Right atrium auricular region (tissue), 2 donors: ENCODE results near the gene MYBBP1A. TPM values are rescaled to one million over a fixed set of nuclear protein-coding genes. Genes with fewer than 3 reads are reported as not detected.

Source experiments
- DNase-seq: peaks from one replicate; pipeline ENCODE4 v3.0.0-alpha.2; 2019; ENCODE audit warnings: low spot score
- H3K27ac ChIP-seq, 2 donors: fragments of 200-600 bp; sonication (generic); 1 replicate in 1 of 2; 2 replicates in 1 of 2; pipeline ENCODE4 v1.5.1; 2016 to 2019
- H3K27me3 ChIP-seq, 2 donors: fragments of 200-600 bp; sonication (generic); one replicate each; pipeline versions ENCODE4 v1.5.1 to v1.6.0; 2017 to 2019
- H3K36me3 ChIP-seq: fragments of 200-600 bp; sonication (generic); one replicate; pipeline ENCODE4 v1.5.1; 2016
- H3K4me1 ChIP-seq, 2 donors: fragments of 200-600 bp; sonication (generic); one replicate each; pipeline versions ENCODE4 v1.5.1 to v1.6.0; 2017 to 2019
- H3K4me3 ChIP-seq, 2 donors: fragments of 200-600 bp; sonication (generic); 1 replicate in 1 of 2; 2 replicates in 1 of 2; pipeline ENCODE4 v1.5.1; 2017 to 2019; ENCODE audit warnings: mild to moderate bottlenecking in 1 of 2, moderate library complexity in 1 of 2
- H3K9me3 ChIP-seq, 2 donors: fragments of 200-600 bp; sonication (generic); one replicate each; pipeline ENCODE4 v1.5.1; 2019
- CTCF ChIP-seq, 2 donors: fragments of 200-600 bp; sonication (generic); IDR thresholded peaks; one replicate each; pipeline ENCODE4 v1.5.1; 2019; ENCODE audit warnings: antibody characterized with exemption in 2 of 2
- total RNA-seq, 2 donors: library from RNA; depleted of rRNA; stranded (reverse); fragments of >200 nt; gene quantifications; one replicate each; pipeline ENCODE4 v1.1.0, GENCODE V29; 2016

Gene MYBBP1A
- total RNA-seq, 2 donors from 2014 or later, result 19.6 to 25.8 TPM

DNA sequence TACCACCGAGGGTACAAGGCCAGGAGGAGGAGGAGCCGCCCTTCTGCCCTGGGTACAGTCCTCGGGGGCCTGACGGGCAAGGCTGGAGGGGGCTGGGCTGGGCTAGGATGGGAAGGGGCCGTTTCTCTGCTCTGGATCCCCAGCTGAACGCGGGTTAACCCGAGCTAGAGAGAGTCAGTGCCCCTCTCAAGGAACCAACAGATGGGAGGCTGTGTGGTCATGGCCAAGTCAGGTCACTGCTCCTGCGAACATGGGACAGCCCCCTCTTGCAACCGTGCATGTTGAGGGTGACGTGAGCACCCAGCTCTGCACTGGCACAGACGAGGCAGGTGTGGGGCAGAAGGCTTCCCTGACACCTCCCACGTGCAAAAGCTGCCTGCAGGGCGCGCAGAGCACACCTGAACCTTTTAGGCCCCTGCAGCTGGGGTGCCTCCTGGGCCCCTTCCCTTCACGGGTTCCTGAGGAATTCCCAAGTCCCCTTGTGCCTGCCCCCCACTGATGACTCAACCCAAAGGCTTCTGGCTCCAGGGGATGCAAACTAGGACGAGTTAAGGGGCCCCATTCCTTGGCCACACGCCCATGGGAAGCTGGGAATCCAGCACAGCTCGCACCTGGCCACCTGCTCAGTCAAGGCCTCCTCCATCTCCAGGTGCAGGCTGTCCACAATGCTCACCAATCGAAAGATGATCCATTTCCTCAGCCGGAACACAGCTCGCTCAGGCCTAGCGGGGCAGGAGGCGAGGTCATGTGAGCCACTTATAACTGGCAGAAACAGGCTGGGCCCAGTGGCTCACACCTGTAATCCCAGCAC lies 6.3 kb downstream of the MYBBP1A start:
- no peaks in the 10 kb centered on the region for H3K27me3 ChIP-seq
- DNase-seq, result no peak
- no peak overlapping the region for H3K27ac ChIP-seq
- no peak for TF ChIP-seq CTCF (IDR thresholded peaks at IDR 0.05)
- H3K4me1 ChIP-seq, result peaks cover 0 to 3% of the 10 kb centered on the region in 2 donors
- peaks cover 79% of the 10 kb centered on the region for H3K36me3 ChIP-seq
- no peaks in the 10 kb centered on the region for H3K9me3 ChIP-seq
- no peak overlapping the region for H3K4me3 ChIP-seq

DNA sequence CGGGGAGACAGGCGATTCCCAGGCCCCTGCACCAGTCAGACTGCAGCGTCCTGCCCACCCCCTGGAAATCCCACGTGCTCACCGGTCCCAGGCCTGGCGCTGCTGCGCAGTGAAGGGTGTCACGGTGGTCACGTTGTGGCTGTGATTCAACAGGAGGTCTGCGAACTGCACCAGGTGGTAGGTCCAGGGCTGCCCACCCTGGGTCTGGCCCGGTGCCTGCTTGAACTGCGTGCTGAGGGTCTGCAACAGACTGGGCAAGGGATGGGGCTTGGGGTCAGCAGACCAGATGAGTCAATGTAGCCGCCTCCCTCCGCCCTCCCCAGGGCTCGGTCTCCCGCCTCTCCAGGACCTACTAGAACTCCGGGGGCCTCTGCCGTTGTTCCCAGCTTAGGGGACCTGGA lies 7.1 kb downstream of the MYBBP1A start:
- no peak for DNase-seq

DNA sequence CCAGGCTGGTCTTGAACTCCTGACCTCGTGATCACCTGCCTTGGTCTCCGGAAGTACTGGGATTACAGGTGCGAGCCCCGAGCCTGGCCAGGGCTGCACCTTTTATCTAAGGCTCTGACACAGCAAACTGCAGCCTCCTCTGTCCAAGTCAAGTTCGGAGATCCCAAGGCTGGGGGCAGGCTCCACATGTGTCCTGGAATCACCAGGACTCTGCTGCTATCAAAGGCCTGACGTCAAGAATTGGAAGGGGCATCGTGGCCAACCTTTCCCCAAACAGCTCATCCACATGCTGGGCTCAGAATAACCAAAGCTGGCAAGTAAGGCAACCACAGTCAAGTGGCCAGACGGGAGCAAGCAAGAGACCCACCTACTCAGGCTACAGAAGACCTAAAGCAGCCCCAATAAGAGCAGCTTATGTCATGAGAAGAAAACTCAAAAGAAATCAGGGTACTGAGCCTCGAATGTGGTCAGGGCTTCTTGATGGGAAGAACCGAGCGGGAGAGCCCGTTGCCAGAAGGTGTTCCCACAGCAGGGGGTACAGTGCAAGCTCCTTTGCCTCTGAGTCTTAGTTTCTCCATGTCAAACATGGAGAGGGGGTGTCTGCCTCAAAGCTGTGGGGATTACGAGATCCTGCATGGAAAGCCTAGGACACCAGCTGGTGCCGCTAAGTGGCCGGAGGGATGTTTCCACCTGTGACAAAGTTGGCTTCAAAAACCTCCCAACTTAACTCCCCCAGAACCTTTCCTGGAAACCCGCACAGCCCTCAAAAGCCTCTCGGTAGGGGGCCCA lies 7.9 kb downstream of the MYBBP1A start:
- Histone ChIP-seq H3K36me3 (peaks cover 83% of the 10 kb centered on the region), H3K4me1 (no peaks in the 10 kb centered on the region), H3K9me3 (no peaks in the 10 kb centered on the region), H3K4me3 (no peak overlapping the region), H3K27ac (no peak overlapping the region), H3K27me3 (no peaks in the 10 kb centered on the region)
- DNase-seq, result no peak
- no peak for TF ChIP-seq CTCF (IDR thresholded peaks at IDR 0.05)

More for the DNA sequence above, 7.1 kb downstream of the MYBBP1A start:
- no peak overlapping the region for H3K4me3 ChIP-seq
- no peaks in the 10 kb centered on the region for H3K4me1 ChIP-seq
- H3K9me3 ChIP-seq, result no peaks in the 10 kb centered on the region
- TF ChIP-seq CTCF (IDR thresholded peaks at IDR 0.05), result no peak
- H3K27me3 ChIP-seq, result no peaks in the 10 kb centered on the region
- no peak overlapping the region for H3K27ac ChIP-seq
- H3K36me3 ChIP-seq, result peaks cover 83% of the 10 kb centered on the region

DNA sequence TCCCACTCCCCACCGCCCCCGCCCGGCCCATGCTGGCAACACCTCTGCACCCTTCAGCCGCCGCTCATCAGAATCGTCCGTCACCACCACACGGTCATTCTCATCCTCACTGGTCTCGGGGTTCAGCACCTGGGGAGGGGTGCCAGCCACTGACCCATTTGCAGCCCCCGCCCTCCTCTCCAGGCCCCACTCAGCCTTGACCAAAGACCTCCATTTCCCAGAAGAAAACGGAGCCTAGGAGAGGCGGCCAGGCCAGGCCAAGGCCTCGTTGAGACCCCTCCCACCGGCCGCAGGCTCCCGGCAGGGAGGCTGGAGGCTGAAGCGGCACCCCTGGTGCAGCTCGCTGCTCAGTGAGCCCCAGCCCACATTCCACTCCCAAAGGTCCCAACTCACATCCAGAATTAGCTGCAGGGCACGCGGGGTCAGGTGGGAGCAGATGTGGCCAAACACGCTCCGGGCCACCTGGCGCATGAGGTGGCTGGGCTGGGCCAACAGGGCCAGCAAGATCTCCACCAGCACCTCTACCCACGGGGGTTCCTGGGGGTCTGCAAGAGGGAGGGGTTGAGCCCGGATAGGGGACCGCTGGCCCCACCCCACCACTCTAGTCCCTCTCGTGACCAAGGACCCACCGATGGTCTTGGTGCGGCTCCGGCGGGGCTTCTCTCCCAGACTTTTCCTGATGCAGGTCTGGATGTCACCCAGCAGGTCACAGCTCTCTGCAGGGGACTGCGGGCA lies 9.8 kb downstream of the MYBBP1A start:
- H3K4me1 ChIP-seq, result peaks cover 0 to 9% of the 10 kb centered on the region in 2 donors
- H3K9me3 ChIP-seq, result no peaks in the 10 kb centered on the region
- peaks cover 82% of the 10 kb centered on the region for H3K36me3 ChIP-seq
- no peak for TF ChIP-seq CTCF (IDR thresholded peaks at IDR 0.05)
- DNase-seq, result no peak
- H3K4me3 ChIP-seq, result no peak overlapping the region
- H3K27ac ChIP-seq, result no peak overlapping the region
- H3K27me3 ChIP-seq, result no peaks in the 10 kb centered on the region

DNA sequence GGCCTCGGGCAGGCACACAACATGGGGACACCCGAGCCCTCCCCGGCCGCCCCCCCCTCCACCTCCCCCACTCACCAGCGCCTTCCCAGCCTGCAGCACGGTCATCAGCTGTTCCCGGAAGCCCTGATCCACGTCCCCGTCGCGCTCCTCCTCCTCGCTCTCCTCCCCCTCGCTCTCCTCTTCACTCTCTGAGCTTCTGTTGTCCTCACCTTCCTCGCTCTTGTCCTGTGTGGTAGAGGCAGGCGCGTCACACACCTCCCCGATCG lies 10.3 kb downstream of the MYBBP1A start:
- no peaks in the 10 kb centered on the region for H3K27me3 ChIP-seq
- H3K9me3 ChIP-seq, result no peaks in the 10 kb centered on the region
- H3K4me3 ChIP-seq, result no peak overlapping the region
- H3K27ac ChIP-seq, result no peak overlapping the region
- no peak for DNase-seq
- no peak for TF ChIP-seq CTCF (IDR thresholded peaks at IDR 0.05)
- H3K4me1 ChIP-seq, result peaks cover 0 to 14% of the 10 kb centered on the region in 2 donors
- H3K36me3 ChIP-seq, result peaks cover 81% of the 10 kb centered on the region
